ENCODE results near the gene C4orf51. TPM values are rescaled to one million over a fixed set of nuclear protein-coding genes. Genes with fewer than 3 reads are reported as not detected.

Gene C4orf51
- total and polyA plus RNA-seq, 2 donors (not counting 1 experiment from before 2014, with no cell fraction given), result not detected

DNA sequence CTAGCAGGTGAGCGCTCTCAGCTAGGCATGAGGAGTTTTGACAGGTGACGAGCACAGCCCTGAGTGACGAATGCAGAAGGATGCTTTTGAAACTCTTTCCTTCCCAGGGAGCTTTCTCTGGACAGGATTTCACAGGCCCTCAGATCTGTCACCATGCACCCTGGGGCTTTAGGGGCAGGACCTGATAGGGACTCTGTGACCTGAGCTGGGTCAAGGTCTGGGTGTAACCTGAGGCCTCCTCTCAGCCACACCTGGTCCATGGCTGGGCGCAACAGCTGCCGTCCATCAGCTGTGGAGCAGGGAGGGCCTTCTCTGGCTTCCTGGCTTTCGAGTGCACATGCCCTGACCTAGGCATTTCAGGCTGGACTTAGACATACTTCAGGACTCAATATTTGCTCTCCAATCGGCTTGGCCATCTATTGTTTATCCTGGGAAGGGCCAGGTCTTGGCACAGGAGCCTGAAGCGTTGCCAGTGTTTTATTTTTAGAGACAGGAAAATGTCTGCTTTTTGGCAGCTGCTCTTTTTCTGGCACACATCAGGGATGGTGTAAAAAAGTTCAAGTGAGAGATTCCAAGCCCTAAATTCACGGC is 56.4 kb downstream of the C4orf51 start:
- no peaks in the 10 kb centered on the region for H4K20me1 ChIP-seq (ENCODE audit: control insufficient read depth, insufficient read depth, low read length, poor library complexity, severe bottlenecking)
- ChIA-PET CTCF (interaction anchor here (0.6 to 0.7 kb wide), 2 partner anchors 10 to 947 kb away, joined by 3 to 4 read pairs; no protein-coding TSS in a partner anchor), POLR2A (no interaction called here)
- peaks cover 5 to 14% of the 10 kb centered on the region in 2 donors for H3K4me1 ChIP-seq (ENCODE audit: control insufficient read depth in 2 of 2, insufficient read depth in 2 of 2, low read length in 2 of 2)
- WGBS (ENCODE audit: insufficient coverage), result 94% methylated on average over 8 of the region's 9 CpGs
- no peak overlapping the region for H2AFZ ChIP-seq (ENCODE audit: insufficient read depth, low read depth, low read length, poor library complexity, severe bottlenecking)
- H3K4me3 Mint-ChIP-seq, result no peak overlapping the region
- H3K36me3 ChIP-seq (replicated peaks in 1 of 2; ENCODE audit: control extremely low read depth in 1 of 2, control insufficient read depth in 1 of 2, extremely low read depth in 1 of 2, insufficient read depth in 2 of 2, low read length in 1 of 2), result no peaks in the 10 kb centered on the region
- H3K27me3 ChIP-seq (replicated peaks in 1 of 4; ENCODE audit: control extremely low read depth in 1 of 4, control insufficient read depth in 3 of 4, insufficient read depth in 4 of 4, low read length in 3 of 4), result peaks cover 0 to 3% (median 0%) of the 10 kb centered on the region in 4 experiments
- intact Hi-C loops (cut with micrococcal nuclease), result no loop called here
- TF ChIP-seq EZH2 (IDR thresholded peaks at IDR 0.05; ENCODE audit: borderline replicate concordance, insufficient read depth, low read depth, low read length, poor library complexity, severe bottlenecking), result no peak
- TF ChIP-seq, protein P1, sequence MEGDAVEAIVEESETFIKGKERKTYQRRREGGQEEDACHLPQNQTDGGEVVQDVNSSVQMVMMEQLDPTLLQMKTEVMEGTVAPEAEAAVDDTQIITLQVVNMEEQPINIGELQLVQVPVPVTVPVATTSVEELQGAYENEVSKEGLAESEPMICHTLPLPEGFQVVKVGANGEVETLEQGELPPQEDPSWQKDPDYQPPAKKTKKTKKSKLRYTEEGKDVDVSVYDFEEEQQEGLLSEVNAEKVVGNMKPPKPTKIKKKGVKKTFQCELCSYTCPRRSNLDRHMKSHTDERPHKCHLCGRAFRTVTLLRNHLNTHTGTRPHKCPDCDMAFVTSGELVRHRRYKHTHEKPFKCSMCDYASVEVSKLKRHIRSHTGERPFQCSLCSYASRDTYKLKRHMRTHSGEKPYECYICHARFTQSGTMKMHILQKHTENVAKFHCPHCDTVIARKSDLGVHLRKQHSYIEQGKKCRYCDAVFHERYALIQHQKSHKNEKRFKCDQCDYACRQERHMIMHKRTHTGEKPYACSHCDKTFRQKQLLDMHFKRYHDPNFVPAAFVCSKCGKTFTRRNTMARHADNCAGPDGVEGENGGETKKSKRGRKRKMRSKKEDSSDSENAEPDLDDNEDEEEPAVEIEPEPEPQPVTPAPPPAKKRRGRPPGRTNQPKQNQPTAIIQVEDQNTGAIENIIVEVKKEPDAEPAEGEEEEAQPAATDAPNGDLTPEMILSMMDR (IDR thresholded peaks at IDR 0.05), result no peak
- no peak overlapping the region for H3K27ac Mint-ChIP-seq
- H3K79me2 ChIP-seq (ENCODE audit: control insufficient read depth, insufficient read depth, low read length), result no peaks in the 10 kb centered on the region
- no peak overlapping the region for H3K4me2 ChIP-seq (replicated peaks; ENCODE audit: low read depth, low read length, poor library complexity, severe bottlenecking)
- peaks cover under 1% of the 10 kb centered on the region for H3K27me3 Mint-ChIP-seq
- ATAC-seq (ENCODE audit: low read depth) (no peak), DNase-seq (no peak)
- H3K9me3 Mint-ChIP-seq (ENCODE audit: insufficient read depth), result no peaks in the 10 kb centered on the region
- no peaks in the 10 kb centered on the region for H3K9me3 ChIP-seq (ENCODE audit: control extremely low read depth in 1 of 3, control insufficient read depth in 2 of 3, insufficient read depth in 1 of 3, low read length in 2 of 3)
- no peak overlapping the region for H3K9ac ChIP-seq (ENCODE audit: low read length)
- H3K4me3 ChIP-seq (ENCODE audit: control extremely low read depth in 1 of 5, extremely low read depth in 1 of 5, insufficient read depth in 1 of 5, low read depth in 2 of 5, low read length in 4 of 5), result no peak overlapping the region
- H3K27ac ChIP-seq (ENCODE audit: low read length in 2 of 2), result no peak overlapping the region
- peaks cover 18% of the 10 kb centered on the region for H3K4me1 Mint-ChIP-seq

DNA sequence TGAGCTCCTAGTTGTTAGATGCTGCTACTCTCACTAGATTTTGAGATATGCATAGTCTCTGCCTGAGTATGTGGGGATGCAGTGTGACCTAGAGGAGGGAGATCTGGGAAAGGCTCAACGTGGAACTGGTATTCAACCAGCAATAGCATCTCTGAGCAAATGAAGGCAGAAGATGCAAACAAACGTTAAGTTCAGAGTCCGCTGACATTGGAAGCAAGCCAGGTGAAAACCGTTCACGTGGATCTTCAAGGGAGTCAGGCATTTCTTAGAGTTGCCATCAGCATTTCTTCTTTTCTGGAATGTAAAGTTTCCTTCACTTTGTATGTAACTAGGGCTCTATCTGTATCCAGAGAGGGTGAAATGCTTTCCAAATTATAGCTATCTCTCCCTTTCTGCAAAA is 59.9 kb downstream of the C4orf51 start:
- H3K27ac Mint-ChIP-seq, result no peak overlapping the region
- no peak overlapping the region for H3K4me3 Mint-ChIP-seq
- 95% methylated on average over 5 of the region's 5 CpGs for WGBS (ENCODE audit: insufficient coverage)
- no peak for ATAC-seq (ENCODE audit: low read depth)
- POLR2A ChIA-PET, result no interaction called here
- intact Hi-C loops (cut with micrococcal nuclease), result no loop called here
- DNase-seq, result no peak
- H3K4me3 ChIP-seq (ENCODE audit: control extremely low read depth in 1 of 5, extremely low read depth in 1 of 5, insufficient read depth in 1 of 5, low read depth in 2 of 5, low read length in 4 of 5), result no peak overlapping the region
- H3K9me3 ChIP-seq (ENCODE audit: control extremely low read depth in 1 of 3, control insufficient read depth in 2 of 3, insufficient read depth in 1 of 3, low read length in 2 of 3), result peaks cover 0 to 2% (median 0%) of the 10 kb centered on the region in 3 donors
- no peak overlapping the region for H2AFZ ChIP-seq (ENCODE audit: insufficient read depth, low read depth, low read length, poor library complexity, severe bottlenecking)
- H3K9me3 Mint-ChIP-seq (ENCODE audit: insufficient read depth), result no peaks in the 10 kb centered on the region
- no peaks in the 10 kb centered on the region for H3K79me2 ChIP-seq (ENCODE audit: control insufficient read depth, insufficient read depth, low read length)
- H3K36me3 ChIP-seq (replicated peaks in 1 of 2; ENCODE audit: control extremely low read depth in 1 of 2, control insufficient read depth in 1 of 2, extremely low read depth in 1 of 2, insufficient read depth in 2 of 2, low read length in 1 of 2), result no peaks in the 10 kb centered on the region
- peaks cover 0 to 3% (median 0%) of the 10 kb centered on the region in 4 experiments for H3K27me3 ChIP-seq (replicated peaks in 1 of 4; ENCODE audit: control extremely low read depth in 1 of 4, control insufficient read depth in 3 of 4, insufficient read depth in 4 of 4, low read length in 3 of 4)
- H4K20me1 ChIP-seq (ENCODE audit: control insufficient read depth, insufficient read depth, low read length, poor library complexity, severe bottlenecking), result no peaks in the 10 kb centered on the region
- peaks cover 6% of the 10 kb centered on the region for H3K27me3 Mint-ChIP-seq
- no peak for TF ChIP-seq EZH2 (IDR thresholded peaks at IDR 0.05; ENCODE audit: borderline replicate concordance, insufficient read depth, low read depth, low read length, poor library complexity, severe bottlenecking)
- TF ChIP-seq, protein P1 (IDR thresholded peaks at IDR 0.05), result no peak
- H3K4me2 ChIP-seq (replicated peaks; ENCODE audit: low read depth, low read length, poor library complexity, severe bottlenecking), result no peak overlapping the region
- H3K27ac ChIP-seq (ENCODE audit: low read length in 2 of 2), result no peak overlapping the region
- CTCF ChIA-PET, result no interaction called here
- no peaks in the 10 kb centered on the region for H3K4me1 ChIP-seq (ENCODE audit: control insufficient read depth in 2 of 2, insufficient read depth in 2 of 2, low read length in 2 of 2)
- H3K9ac ChIP-seq (ENCODE audit: low read length), result no peak overlapping the region
- H3K4me1 Mint-ChIP-seq, result no peaks in the 10 kb centered on the region

Measured in B cell (primary cell).